ENCODE results near the gene LMX1A. TPM values are rescaled to one million over a fixed set of nuclear protein-coding genes. Genes with fewer than 3 reads are reported as not detected.

LMX1A gene
- not detected in 2 replicates for total RNA-seq

GRCh38 chr1:165355977-165356811, at the start of gene LMX1A:
Gene LMX1A (minus strand): TSS chr1:165356715. CDS start chr1:165355559, 1,156 bp downstream.

Other genes with a start within 250 kb of the LMX1A start
- gene RXRG, start 88.4 kb upstream of the LMX1A start, total RNA-seq = 2.7 TPM in 1 of 2 replicates, not detected in the other
- not detected in 2 replicates for gene LRRC52, start 187.3 kb upstream of the LMX1A start, total RNA-seq